ENCODE measurements around the gene PHF19. TPM values are rescaled to one million over a fixed set of nuclear protein-coding genes. Genes with fewer than 3 reads are reported as not detected.

Gene PHF19
- polyA plus RNA-seq, 2 of the 4 experiments (the other 2 are of a cell fraction), result 50.7 to 102 TPM

DNA sequence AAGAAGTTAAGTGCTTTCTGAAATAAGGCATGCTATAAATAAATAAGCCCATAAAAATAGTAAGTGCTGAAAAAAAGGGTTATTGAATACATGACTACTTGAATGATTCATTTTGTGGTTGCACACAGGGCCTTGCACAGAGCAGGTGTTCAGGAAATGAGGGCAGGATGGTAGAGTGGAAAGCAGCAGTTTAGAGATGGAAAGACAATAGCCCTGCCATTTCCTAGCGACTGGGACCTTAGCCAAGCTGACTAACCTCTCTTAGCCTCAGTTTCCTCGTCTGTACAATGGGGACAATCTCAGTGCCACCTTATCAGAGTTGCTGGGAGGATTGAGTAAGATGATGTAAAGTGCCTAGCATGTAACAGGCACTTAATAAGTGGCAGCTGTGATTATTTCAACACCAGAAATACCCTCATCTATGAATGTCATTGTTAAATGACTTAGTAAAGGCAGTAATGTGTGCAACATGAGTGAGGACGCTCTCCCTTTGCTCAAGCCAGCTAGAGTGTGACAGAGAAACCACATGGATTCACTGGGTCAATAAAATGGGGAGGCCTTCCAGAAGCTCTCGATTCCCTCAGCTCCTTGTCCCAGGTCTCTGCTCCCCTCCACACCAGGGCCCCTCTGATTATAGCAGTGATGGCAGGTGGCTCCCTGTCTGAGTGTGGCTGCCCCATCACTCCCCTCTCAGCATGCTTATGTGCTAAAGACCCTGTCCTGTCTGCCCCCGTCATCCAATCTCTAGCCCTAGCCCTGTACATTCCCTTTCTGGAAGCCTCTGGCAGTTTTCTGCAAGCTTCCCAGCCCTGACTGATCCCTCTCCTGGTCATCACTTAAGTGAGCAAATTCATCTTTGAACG is 16.0 kb upstream of the PHF19 start:
- Histone ChIP-seq H3K27ac (no peak overlapping the region), H3K9me3 (no peaks in the 10 kb centered on the region), H3K4me1 (no peaks in the 10 kb centered on the region), H3K4me2 (no peak overlapping the region), H3K4me3 (no peak overlapping the region)
- POLR2A ChIA-PET, result no interaction called here
- DNase-seq (ENCODE audit: low read depth in 1 of 2, low spot score in 1 of 2), result no peak
- TF ChIP-seq, protein P1, sequence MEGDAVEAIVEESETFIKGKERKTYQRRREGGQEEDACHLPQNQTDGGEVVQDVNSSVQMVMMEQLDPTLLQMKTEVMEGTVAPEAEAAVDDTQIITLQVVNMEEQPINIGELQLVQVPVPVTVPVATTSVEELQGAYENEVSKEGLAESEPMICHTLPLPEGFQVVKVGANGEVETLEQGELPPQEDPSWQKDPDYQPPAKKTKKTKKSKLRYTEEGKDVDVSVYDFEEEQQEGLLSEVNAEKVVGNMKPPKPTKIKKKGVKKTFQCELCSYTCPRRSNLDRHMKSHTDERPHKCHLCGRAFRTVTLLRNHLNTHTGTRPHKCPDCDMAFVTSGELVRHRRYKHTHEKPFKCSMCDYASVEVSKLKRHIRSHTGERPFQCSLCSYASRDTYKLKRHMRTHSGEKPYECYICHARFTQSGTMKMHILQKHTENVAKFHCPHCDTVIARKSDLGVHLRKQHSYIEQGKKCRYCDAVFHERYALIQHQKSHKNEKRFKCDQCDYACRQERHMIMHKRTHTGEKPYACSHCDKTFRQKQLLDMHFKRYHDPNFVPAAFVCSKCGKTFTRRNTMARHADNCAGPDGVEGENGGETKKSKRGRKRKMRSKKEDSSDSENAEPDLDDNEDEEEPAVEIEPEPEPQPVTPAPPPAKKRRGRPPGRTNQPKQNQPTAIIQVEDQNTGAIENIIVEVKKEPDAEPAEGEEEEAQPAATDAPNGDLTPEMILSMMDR (IDR thresholded peaks at IDR 0.05), result no peak
- TF ChIP-seq NFE2L2 (conservative IDR thresholded peaks at IDR 0.05; ENCODE audit: low read length) (no peak), POLR2A (IDR thresholded peaks at IDR 0.05; ENCODE audit: low read length) (no peak), BHLHE40 (IDR thresholded peaks at IDR 0.05; ENCODE audit: low read depth, low read length) (no peak), NPAS2 (CRISPR knock-in tag; IDR thresholded peaks at IDR 0.05; ENCODE audit: borderline replicate concordance) (no peak), KDM5A (IDR thresholded peaks at IDR 0.05) (no peak), ELK1 (IDR thresholded peaks at IDR 0.05; ENCODE audit: low read depth, low read length) (no peak), TFCP2L1 (CRISPR knock-in tag; IDR thresholded peaks at IDR 0.05) (no peak), HEYL (CRISPR knock-in tag; IDR thresholded peaks at IDR 0.05) (no peak), RAD21 (conservative IDR thresholded peaks at IDR 0.05 in 1 of 2, IDR thresholded peaks at IDR 0.05 in 1 of 2) (no peak), HDAC2 (IDR thresholded peaks at IDR 0.05) (no peak), CHD4 (IDR thresholded peaks at IDR 0.05; ENCODE audit: borderline replicate concordance) (no peak)
- TF ChIP-seq, protein P2, sequence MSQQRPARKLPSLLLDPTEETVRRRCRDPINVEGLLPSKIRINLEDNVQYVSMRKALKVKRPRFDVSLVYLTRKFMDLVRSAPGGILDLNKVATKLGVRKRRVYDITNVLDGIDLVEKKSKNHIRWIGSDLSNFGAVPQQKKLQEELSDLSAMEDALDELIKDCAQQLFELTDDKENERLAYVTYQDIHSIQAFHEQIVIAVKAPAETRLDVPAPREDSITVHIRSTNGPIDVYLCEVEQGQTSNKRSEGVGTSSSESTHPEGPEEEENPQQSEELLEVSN (IDR thresholded peaks at IDR 0.05; ENCODE audit: borderline replicate concordance, low read depth), result no peak
- FAIRE-seq, result no peak
- 64% methylated on average over 6 of the region's 6 CpGs for WGBS (ENCODE audit: missing lambda C conversion rate)
- ATAC-seq, result no peak
- CTCF ChIA-PET, result interaction anchor here (0.9 to 2.6 kb wide), 5 partner anchors 10 to 167 kb away, joined by 3 to 8 read pairs (median 4); no protein-coding TSS in a partner anchor

DNA sequence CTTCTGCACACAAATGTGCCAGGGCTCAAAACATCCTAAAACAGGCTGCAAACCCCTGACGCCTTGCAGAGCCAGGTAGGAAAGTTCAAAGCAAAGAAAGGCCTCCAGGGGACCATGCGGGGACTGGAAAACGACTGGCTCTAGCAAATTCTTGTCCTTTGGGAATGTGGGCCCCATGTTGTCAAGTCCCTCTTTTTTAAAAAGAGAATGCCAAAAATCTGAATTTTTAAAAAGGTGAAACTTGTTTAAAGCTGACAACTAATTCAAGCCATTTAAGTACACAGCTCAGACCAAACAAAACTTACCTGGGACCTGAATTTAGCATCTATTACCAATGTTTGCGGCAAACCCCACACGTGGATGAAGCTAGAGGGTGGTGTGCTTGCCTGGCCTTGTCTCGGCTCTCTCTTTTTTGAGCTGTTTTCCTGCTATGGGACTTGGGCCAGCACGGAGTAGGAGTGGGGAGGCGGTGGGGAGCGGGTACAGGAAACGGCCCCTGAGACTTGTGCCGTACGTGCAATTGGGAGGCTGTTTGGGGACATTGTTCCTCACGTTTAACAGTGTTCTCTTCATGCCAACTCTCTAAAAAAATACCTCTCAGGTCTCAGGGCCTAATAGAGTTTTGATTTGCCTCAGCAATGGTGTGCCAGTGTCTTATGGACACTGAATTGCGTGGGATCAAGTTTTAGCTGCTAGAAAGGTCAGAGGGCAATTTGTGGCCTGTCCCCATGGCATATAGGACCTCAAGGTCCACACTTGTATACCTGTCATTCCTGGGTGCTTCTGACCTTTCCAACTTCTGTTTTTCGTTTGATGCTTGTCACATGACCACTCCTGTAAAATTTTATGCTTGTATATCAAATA is 15.1 kb upstream of the PHF19 start:
- ATAC-seq, result no peak

More for the DNA sequence above, 15.1 kb upstream of the PHF19 start:
- H3K27ac ChIP-seq, result no peak overlapping the region
- no peak for FAIRE-seq
- H3K4me2 ChIP-seq, result no peak overlapping the region
- ChIA-PET CTCF (interaction anchor here (0.9 to 2.6 kb wide), 4 partner anchors 11 to 168 kb away, joined by 3 to 8 read pairs (median 4); no protein-coding TSS in a partner anchor), POLR2A (no interaction called here)
- TF ChIP-seq HOXB5 (CRISPR knock-in tag; IDR thresholded peaks at IDR 0.05) (no peak), HOXA7 (CRISPR knock-in tag; IDR thresholded peaks at IDR 0.05) (no peak), ELK1 (IDR thresholded peaks at IDR 0.05; ENCODE audit: low read depth, low read length) (no peak), RCOR1 (IDR thresholded peaks at IDR 0.05; ENCODE audit: low read depth, low read length) (no peak)
- TF ChIP-seq, protein P1 (IDR thresholded peaks at IDR 0.05), result no peak
- DNase-seq (ENCODE audit: low read depth in 1 of 2, low spot score in 1 of 2), result no peak
- 81% methylated on average over 15 of the region's 15 CpGs for WGBS (ENCODE audit: missing lambda C conversion rate)
- H3K9me3 ChIP-seq, result no peaks in the 10 kb centered on the region
- H3K4me1 ChIP-seq, result no peaks in the 10 kb centered on the region
- H3K4me3 ChIP-seq, result no peak overlapping the region
